ENCODE data around the gene R3HDM2.

The R3HDM2 gene

GRCh38 chr12:57216014-57216911, 214.6 kb downstream of the R3HDM2 start, which contains the start of gene NXPH4:
NXPH4 (plus strand) TSS chr12:57216794; CDS start chr12:57216970, 176 bp downstream.
- peak; percentile 75 for DNase-seq (ENCODE audit: low spot score)

GRCh38 chr12:57215668-57216013, 215.2 kb downstream of the R3HDM2 start:
- DNase-seq (ENCODE audit: low spot score): no peak

GRCh38 chr12:57215065-57215464, 215.8 kb downstream of the R3HDM2 start:
- no peak for DNase-seq (ENCODE audit: low spot score)

- DNase-seq (ENCODE audit: low spot score): peak; percentile 88
Measured at GRCh38 chr12:57214398-57214781, 216.5 kb downstream of the R3HDM2 start.

- no peak for DNase-seq (ENCODE audit: low spot score)
Measured at GRCh38 chr12:57213763-57214397, 217.0 kb downstream of the R3HDM2 start.

- peak; percentile 92 for DNase-seq (ENCODE audit: low spot score)
Measured at GRCh38 chr12:57213058-57213715, 217.7 kb downstream of the R3HDM2 start.

GRCh38 chr12:57212701-57213057, 218.2 kb downstream of the R3HDM2 start:
- DNase-seq (ENCODE audit: low spot score): no peak

- DNase-seq (ENCODE audit: low spot score): no peak
Measured at GRCh38 chr12:57211791-57212700, 218.8 kb downstream of the R3HDM2 start.

GRCh38 chr12:57210926-57211692, 219.7 kb downstream of the R3HDM2 start:
- DNase-seq (ENCODE audit: low spot score): no peak

GRCh38 chr12:57210461-57210860, 220.4 kb downstream of the R3HDM2 start:
- no peak for DNase-seq (ENCODE audit: low spot score)

GRCh38 chr12:57209916-57210315, 220.9 kb downstream of the R3HDM2 start:
- no peak for DNase-seq (ENCODE audit: low spot score)

- no peak for DNase-seq (ENCODE audit: low spot score)
Measured at GRCh38 chr12:57208631-57209282, 222.1 kb downstream of the R3HDM2 start.

GRCh38 chr12:57207731-57208630, 222.9 kb downstream of the R3HDM2 start:
- no peak for DNase-seq (ENCODE audit: low spot score)

GRCh38 chr12:57205931-57206330, 224.9 kb downstream of the R3HDM2 start:
- DNase-seq (ENCODE audit: low spot score): no peak

GRCh38 chr12:57205186-57205585, 225.7 kb downstream of the R3HDM2 start:
- DNase-seq (ENCODE audit: low spot score): no peak

- no peak for DNase-seq (ENCODE audit: low spot score)
Measured at GRCh38 chr12:57204454-57204853, 226.4 kb downstream of the R3HDM2 start.

GRCh38 chr12:57203791-57204190, 227.1 kb downstream of the R3HDM2 start:
- no peak for DNase-seq (ENCODE audit: low spot score)
